Endometrial microvascular endothelial cells (primary cell): ENCODE data around the gene VPS26C. TPM values are rescaled to one million over a fixed set of nuclear protein-coding genes. Genes with fewer than 3 reads are reported as not detected.
"Not testable (repeated sequence)": the region's sequence is repeated elsewhere in the genome, so short reads cannot be mapped to it uniquely, and the experiment has no call there.

ENCODE experiments used
- in situ Hi-C: cut with HindIII; loops from 2 replicates; pipeline ENCODE4 v1.10.0; 2017; ENCODE audit warnings: low sequenced_read_pairs, low pct_unique_long_range_greater_than_20kb; ENCODE audit errors: inconsistent ontology term
- total RNA-seq: library from RNA; depleted of rRNA; stranded (reverse); fragments of >200 nt; gene quantifications from one replicate; pipeline ENCODE4 v1.2.3, GENCODE V29; 2015; ENCODE audit errors: inconsistent ontology term

VPS26C gene
- total RNA-seq = 134 TPM

DNA sequence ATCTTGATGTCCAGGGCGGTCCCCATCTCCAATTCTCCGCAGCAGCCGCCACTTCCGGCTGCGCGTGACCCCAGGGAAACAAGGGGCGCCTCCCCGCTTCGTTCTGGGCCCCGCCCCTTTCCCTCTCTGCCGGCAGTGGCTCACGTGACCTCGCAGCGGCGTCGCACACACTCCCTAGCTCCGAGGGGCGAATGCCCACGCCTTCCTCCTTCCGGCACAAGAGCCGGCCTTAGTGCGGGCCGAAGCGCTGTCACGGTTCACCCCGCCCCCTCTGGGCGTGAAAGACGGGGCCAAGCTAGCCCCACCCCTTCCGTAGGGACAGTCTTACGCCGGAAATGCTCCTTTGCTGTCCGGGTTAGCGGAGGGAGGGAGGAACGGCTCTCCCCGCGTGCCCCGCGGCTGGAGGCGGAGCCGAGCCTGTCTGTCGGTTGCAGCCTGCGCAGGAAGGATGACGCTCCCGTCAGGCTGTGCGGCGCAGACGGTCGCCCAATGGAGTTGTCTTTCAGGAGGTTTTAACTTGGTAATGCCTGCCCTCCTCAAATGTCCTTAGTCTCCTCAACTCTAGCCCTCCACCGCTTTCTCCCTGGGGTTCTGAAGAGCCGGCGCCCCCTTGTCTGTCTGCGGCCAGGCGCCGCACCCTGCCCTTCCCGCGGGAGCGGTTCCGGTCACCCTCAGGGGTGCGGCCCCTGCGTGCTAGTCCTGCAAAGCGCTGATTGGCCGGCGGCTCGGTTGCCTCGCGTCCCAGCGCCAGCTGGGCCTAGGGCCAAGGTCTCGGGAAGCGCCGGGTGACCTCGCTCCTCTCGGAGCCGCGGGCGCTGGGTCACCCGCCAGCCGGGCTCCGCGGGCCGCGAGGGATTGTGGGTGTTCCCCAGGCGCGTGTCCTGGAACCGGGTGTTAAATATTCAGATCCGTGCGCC lies at the start of gene VPS26C:
TSS of gene VPS26C (minus strand) at position 66 of the 917 bp plus-strand sequence. CDS start at position 26, 40 bp downstream.
- in situ Hi-C loops = loop anchor here (25.0 kb wide), 1 partner anchor 95 kb away; the partner anchor contains the start of gene DYRK1A

DNA sequence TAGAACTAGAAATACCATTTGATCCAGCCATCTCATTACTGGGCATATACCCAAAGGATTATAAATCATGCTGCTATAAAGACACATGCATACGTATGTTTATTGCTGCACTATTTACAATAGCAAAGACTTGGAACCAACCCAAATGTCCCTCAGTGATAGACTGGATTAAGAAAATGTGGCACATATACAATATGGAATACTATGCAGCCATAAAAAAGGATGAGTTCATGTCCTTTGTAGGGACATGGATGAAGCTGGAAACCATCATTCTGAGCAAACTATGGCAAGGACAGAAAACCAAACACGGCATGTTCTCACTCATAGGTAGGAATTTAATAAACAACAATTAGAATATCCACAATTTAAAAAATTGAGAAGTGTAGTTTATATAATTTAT lies 48.9 kb upstream of the VPS26C start:
- in situ Hi-C loops = not testable (repeated sequence)

DNA sequence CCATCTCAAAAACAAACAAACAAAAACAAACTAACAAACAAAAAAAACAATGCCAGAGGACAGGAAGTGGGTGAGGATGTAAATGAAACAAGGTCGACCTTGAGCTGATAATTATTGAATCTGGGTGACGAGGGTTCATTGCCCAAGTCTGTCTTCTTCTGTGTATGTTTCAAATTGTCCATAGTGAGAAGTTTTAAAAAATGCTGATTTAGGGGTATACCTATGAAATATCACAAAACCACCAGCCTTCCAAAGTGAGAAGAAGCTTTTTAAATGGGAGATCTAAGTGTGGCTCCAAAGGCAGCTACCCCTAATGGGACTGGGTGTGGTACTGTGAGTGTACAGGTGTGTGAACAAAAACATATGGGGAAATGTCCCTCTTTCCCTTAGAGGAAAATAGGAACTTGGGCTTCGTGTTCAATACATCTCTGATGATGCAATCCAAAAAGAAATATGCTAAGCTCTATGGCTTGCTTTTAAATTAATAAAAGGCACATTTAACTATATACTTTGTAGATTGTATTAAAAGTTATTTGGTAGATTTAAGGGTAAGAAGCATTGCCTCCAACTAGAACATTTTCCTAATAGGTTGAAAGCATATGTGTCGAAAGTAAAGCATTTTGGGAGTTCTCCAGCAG lies 33.1 kb upstream of the VPS26C start:
- in situ Hi-C loops = no loop called here

DNA sequence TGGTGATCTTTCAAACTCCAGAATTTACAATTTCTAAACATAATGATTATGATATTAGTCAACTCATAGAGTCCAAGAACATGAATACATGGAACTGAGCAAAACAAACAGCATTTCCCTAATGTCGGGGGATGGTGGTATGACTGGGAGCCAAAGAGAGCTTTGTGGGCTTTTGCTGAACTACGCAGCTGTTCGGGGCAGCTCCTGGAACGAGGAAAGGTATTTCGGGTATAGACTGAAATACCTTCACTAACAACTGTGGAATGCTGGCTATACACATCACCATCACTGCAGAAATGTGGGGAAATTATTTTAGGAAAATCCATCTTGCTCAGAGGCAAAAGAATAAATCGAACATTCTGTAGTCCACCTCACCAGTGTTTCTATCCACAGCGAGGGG lies 30.2 kb upstream of the VPS26C start:
- in situ Hi-C loops = no loop called here

DNA sequence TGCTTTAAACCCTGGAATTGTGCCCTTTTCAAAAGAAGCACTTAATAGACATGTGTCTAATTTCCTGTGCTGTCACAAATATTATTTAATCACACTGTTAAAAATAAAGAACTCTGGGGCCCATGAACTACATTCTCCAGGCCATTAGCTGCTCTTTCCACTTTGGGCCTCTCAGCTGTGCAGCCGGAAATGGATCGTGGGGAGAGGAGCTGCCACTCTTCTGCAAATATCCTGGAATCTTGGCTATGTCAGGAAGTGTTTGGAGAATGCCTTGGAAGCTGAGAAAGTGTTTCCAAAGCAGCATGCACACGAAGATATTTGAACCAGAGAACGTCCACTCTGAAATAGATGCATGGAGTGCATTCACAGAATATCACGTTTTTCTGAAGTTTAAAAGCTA lies 27.5 kb upstream of the VPS26C start:
- in situ Hi-C loops = no loop called here

DNA sequence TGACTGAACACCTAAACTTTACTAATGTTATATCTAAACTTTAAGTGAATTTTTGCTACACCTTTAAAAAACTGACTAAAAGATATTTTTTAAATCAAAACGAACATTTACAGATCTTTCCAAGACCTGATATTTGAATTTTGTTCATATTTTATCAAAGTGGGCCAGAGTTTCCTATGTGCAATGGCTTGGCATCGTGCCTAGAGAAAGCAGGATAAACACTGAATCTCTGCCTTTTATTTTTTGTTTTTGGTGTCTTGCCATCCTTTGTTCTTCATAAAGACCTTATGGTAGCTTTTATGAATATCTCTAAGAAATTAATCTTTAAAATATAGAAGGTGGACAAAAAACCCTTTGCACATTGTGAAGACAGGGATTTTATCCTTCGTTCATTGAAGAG lies 25.8 kb upstream of the VPS26C start:
- in situ Hi-C loops = no loop called here

DNA sequence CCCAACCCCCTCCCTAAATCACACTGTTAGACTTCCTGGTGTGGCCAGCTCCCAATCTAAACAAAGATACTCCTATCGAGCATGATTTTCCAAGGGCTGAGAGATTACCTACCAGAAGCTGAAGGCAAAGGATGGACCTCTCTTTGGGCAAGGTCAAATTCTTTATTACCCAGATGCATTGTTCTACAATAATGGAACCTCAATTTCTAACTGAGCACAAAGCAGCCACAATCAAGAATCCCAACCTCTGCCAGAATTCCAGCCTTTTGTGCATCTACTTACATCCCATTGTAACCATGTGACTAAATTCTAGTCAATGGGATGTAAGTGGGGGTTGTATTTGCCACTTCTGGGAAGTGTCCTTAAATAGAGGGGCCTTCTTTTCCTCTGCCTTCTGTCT lies 24.9 kb upstream of the VPS26C start:
- in situ Hi-C loops = no loop called here

DNA sequence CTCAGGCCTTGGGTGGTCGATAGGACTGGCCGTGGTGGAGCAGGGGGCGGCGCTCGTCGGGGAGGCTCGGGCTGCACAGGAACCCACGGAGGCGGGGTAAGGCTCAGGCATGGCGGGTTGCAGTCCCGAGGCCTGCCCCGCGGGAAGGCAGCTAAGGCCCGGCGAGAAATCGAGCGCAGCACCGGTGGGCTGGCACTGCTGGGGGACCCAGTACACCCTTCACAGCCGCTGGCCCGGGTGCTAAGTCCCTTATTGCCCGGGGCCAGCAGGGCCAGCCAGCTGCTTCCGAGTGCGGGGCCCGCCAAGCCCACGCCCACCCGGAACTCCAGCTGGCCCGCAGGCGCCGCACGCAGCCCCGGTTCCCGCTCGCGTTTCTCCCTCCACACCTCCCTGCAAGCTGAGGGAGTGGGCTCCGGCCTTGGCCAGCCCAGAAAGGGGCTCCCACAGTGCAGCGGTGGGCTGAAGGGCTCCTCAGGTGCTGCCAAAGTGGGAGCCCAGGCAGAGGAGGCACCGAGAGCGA lies 16.1 kb upstream of the VPS26C start:
- in situ Hi-C loops = not testable (repeated sequence)

DNA sequence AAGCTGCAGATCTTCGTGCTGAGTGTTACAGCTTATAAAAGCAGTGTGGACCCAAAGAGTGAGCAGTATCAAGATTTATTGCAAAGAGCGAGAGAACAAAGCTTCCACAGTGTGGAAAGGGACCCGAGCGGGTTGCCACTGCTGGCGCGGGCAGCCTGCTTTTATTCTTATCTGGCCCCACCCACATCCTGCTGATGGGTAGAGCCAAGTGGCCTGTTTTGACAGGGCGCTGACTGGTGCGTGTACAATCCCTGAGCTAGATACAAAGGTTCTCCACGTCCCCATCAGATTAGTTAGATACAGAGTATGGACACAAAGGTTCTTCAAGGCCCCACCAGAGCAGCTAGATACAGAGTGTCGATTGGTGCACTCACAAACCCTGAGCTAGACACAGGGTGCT lies 15.5 kb upstream of the VPS26C start:
- in situ Hi-C loops = not testable (repeated sequence)

DNA sequence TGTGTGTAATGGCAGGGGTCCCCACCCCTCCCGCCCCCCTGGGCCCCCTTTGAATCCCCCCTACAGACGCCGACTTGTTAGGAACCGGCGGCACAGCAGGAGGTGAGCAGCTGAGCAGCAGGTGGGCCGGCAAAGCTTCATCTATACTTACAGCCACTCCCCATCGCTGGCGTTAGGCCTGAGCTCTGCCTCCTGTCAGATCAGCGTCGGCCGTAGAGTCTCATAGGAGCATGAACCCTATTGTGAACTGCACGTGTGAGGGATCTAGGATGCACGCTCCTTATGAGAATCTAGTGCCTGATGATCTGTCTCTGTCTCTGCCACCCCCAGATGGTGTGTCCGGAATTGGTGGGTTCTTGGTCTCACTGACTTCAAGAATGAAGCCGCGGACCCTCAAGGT lies 14.9 kb upstream of the VPS26C start:
- in situ Hi-C loops = no loop called here

DNA sequence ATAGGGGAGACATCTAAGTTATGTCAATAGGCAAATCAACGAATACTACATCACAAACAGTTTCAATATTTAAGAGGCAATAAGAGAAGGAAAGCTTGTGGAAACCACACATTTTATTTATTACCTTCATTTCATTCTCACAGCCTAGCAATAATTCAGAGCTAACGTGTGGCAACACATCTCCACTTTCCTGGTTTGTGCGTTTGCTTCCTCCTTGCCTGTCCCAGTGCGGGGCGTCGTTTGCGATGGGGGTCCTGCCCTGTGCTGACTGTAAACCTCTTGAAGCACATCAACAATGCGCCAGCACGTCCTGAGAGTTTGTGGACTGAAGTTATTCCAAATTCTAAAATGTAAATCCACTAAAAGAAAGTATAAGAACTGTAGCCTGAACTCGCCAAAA lies 14.4 kb upstream of the VPS26C start:
- in situ Hi-C loops = no loop called here

DNA sequence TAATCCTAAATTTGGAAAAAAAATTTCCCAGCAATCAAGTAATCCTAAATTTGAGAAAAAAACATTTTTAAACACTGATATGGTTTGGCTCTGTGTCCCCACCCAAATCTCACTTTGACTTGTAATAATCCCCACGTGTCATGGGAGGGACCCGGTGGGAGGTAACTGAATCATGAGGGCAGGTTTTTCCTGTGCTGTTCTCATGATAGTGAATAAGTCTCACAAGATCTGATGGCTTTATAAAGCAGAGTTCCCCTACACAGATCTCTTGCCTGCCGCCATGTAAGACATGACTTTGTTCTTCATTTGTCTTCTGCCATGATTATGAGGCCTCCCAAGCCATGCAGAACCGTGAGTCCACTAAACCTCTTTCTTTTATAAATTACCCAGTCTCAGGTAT lies 12.1 kb upstream of the VPS26C start:
- in situ Hi-C loops = not testable (repeated sequence)

DNA sequence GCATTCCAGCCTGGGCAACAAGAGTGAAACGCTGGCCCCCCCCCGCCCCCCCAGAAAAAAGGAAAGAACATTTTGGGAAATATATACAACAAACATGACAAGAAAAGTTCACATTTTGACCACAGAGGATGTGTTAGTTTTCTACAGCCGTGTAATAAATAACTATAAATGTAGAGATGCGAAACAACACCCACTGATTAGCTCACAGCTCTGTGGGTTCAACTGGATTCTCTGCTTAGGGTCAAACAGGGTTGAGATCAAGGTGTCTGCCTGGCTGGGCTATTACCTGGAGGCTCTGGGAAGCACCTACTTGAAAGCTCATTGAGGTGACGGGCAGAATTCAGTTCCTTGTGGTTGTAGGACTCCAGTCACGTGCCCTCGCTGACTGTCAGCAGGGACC lies 11.1 kb upstream of the VPS26C start:
- in situ Hi-C loops = no loop called here

DNA sequence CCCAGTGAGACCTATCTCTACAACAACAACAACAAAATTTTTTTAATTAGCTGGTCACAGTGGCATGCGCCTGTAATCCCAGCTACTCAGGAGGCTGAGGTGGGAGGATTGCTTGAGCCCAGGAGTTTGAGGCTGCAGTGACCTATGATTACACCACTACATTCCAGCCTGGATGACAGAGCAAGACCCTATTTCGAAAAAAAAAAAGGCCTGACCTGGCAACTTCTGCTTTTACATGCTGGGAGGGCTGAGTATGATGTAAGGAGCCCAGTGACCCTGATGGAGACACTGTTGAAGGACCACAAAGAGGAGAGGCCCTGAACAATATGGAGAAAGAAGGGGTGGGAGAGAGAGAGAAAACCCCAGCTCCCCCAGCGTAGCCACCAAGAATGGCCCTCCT lies 9.2 kb upstream of the VPS26C start:
- in situ Hi-C loops = no loop called here

DNA sequence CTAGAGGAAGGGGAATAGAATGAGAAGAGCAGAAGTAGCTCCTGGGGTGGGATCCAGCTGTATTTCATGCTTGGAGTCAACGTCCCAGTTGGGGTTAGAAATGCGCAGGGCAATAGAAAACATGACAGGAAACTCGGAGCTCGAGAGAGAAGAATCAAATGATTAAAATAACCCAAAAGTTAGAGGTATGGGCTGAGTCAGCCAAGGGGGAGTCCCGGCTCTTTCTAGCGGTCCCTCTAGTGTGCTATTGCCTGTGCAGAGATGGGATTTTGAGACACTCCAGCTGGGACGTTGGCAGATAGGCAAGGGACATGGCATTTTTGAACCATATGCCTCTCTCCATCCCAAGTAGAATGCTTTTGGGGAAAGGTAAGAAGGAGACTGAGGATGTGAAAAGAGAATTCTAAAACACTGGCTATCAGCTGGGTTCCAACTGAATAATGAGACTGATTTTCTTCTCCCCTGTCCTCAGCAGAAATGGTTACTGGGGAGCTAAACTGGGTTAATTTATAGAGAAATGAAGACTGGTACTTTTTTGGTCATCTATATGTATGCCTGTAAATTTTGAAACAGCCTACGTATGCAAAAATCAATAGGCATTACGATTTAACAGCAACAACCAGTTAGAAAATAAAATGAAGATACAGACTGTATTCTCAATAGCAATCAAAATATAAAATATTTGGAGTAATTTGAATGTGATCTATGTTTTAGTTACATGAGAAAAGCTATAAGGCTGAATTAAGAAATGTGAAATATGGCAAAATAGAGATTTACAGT lies 7.0 kb upstream of the VPS26C start:
- in situ Hi-C loops = loop anchor here (25.0 kb wide), 1 partner anchor 88 kb away; the partner anchor contains the start of gene DYRK1A

DNA sequence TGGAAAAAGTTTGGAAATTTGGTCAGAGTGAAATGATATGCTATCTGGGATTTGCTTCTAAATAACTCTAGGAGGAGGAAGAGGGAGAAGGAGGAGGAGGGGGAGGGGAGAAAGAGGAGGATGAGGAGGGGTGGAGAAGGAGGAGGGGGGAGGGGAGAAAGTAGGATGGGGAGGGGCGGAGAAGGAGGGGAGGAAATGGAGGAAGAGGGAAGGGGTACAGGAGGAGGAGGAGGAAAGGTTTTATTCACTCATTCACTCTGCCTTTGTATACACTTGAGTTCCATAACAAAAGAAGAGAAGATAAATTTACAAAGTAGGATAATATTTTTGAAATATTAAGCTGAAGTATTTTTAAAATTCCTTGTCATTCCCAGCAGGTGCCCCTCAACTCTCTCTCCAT lies 6.3 kb upstream of the VPS26C start:
- in situ Hi-C loops = loop anchor here (25.0 kb wide), 1 partner anchor 89 kb away; the partner anchor contains the start of gene DYRK1A

DNA sequence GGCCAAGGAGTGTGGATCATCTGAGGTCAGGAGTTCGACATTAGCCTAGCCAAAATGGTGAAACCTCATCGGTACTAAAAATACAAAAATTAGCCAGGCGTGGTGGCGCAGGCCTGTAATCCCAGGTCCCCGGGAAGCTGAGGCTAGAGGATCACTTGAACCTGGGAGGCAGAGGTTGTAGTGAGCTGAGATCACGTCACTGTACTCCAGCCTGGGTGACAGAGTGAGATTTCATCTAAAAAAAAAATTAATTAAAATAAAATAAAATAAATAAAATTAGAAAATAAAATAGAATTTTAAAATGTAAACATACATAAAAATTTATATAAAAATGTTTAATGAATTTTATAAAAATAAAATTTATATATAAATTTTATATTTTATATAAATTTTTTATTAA lies 5.8 kb upstream of the VPS26C start:
- in situ Hi-C loops = loop anchor here (25.0 kb wide), 1 partner anchor 89 kb away; the partner anchor contains the start of gene DYRK1A

DNA sequence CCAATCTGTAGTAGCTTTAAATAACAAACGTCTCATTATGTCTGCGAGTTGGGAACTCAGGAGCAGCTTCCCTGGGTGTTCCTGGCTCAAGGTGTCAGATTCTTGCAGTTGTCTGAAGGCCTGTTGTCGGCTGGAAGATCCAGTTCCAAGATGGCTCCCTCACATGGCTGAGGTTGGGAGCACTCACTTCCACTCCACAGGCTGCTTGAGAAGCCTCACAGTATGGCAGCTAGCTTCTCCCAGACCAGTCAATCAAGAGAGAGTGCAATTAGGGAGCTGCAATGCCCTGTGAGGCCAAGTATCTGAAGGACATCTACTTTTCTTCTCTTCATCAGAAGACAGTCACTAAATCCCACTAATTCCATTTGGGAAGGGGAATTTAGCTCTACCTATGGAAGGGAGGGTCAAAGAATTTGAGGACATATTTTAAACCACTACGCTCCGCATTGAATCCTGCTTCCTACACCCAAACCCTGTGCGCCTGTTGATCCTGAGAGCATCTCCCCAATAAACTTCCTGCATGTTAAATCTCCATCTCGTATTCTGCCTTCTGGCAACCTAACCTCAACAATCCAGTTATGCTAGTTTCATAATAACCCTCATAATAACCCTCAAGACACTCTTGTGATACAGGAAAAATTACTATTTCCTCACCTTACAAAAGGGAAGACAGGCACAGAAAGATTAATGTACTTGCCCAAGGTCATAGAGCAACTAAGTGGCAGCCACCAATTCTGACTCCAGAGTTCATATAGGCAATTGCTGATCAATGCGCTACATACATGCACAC lies 3.6 kb upstream of the VPS26C start:
- in situ Hi-C loops = loop anchor here (25.0 kb wide), 1 partner anchor 92 kb away; the partner anchor contains the start of gene DYRK1A
